K562 (cell line): ENCODE results near the gene FRMD4A. TPM values are rescaled to one million over a fixed set of nuclear protein-coding genes. Genes with fewer than 3 reads are reported as not detected.

ENCODE experiments used
- ATAC-seq: fragments of 200-7000 bp; cut with Tn5 transposase; 3 replicates; pipeline ENCODE4 v1.9.1; 2020; ENCODE audit warnings: moderate library complexity
- BruUV-seq: library from RNA; stranded (reverse); fragments of 400-500 nt; replicated peaks from 2 replicates; lab custom pipeline; 2021; lab: Mats Ljungman, UMichigan
- CTCF ChIA-PET: fragments of 300-600 bp; formaldehyde crosslinking; extraction: SDS; loops from one replicate; lab custom pipeline; 2021; ENCODE audit warnings: low intra/inter-chr PET ratio; lab: Yijun Ruan, JAX
- POLR2A ChIA-PET: fragments of 300-600, 350-650 bp; sonication (Branson Sonifier 250); formaldehyde crosslinking; extraction: SDS; loops from one replicate; lab custom pipeline; 2021; ENCODE audit warnings: antibody characterized with exemption, inconsistent platforms; lab: Yijun Ruan, JAX
- DNase-seq, 4 experiments: peaks; one replicate each; pipeline versions ENCODE4 v3.0.0 to v3.0.0-alpha.2; 2011 to 2018; ENCODE audit warnings: low spot score in 3 of 4, mixed read lengths in 3 of 4; ENCODE audit errors: extremely low read depth in 1 of 4
- FAIRE-seq: peaks from 2 replicates; lab custom pipeline; 2011; peaks lifted over from hg19 to GRCh38; lab: Jason Lieb, UNC
- H2AFZ ChIP-seq: 2 replicates; pipeline ENCODE4 v1.6.0; 2011; ENCODE audit warnings: low read depth, low read length, control low read depth, inconsistent platforms
- H3K27ac ChIP-seq: fragments of 200-600 bp; 3 replicates; pipeline ENCODE4 v1.8.0; 2011; ENCODE audit warnings: low read depth, mild to moderate bottlenecking, control low read depth, inconsistent platforms, low read length, moderate library complexity, mixed read lengths; ENCODE audit errors: extremely low read depth
- H3K27me3 ChIP-seq, 2 experiments: fragments of 300-600 bp in 1 of 2; 2 replicates in 1 of 2; 3 replicates in 1 of 2; pipeline versions ENCODE4 v1.6.0 to v1.8.0; 2011; ENCODE audit warnings: inconsistent platforms in 2 of 2, low read length in 2 of 2, mild to moderate bottlenecking in 1 of 2, mixed read lengths in 1 of 2, moderate library complexity in 1 of 2; ENCODE audit not compliant: control insufficient read depth in 2 of 2, insufficient read depth in 2 of 2
- H3K36me3 ChIP-seq: fragments of 300-600 bp; 3 replicates; pipeline ENCODE4 v1.8.0; 2011; ENCODE audit warnings: mild to moderate bottlenecking, low read length, inconsistent platforms; ENCODE audit not compliant: control insufficient read depth, insufficient read depth
- H3K4me1 ChIP-seq, 2 experiments: fragments of 200-600 bp in 1 of 2; replicated peaks in 1 of 2; 2 replicates in 1 of 2; 3 replicates in 1 of 2; pipeline versions ENCODE4 v1.5.1 to v1.8.0; 2011; ENCODE audit warnings: inconsistent platforms in 2 of 2, low read length in 2 of 2, mild to moderate bottlenecking in 1 of 2, mixed read lengths in 1 of 2, moderate library complexity in 1 of 2; ENCODE audit not compliant: control insufficient read depth in 2 of 2, insufficient read depth in 2 of 2
- H3K4me2 ChIP-seq: 2 replicates; pipeline ENCODE4 v1.6.1; 2011; ENCODE audit warnings: low read length, control low read depth, inconsistent platforms, mixed read lengths; ENCODE audit not compliant: insufficient read depth
- H3K4me3 ChIP-seq: fragments of 200-600 bp; sonication (generic), shearing (Covaris generic); 2 replicates; pipeline ENCODE4 v1.5.1; 2016; ENCODE audit warnings: control low read depth, inconsistent platforms
- H3K79me2 ChIP-seq: fragments of 200-600 bp; 3 replicates; pipeline ENCODE4 v1.8.0; 2011; ENCODE audit warnings: low read length, inconsistent platforms; ENCODE audit not compliant: control insufficient read depth, insufficient read depth
- H3K9ac ChIP-seq, 2 experiments: 2 replicates each; pipeline versions ENCODE4 v1.6.0 to v1.6.1; 2011; ENCODE audit warnings: low read depth in 2 of 2, low read length in 2 of 2, control low read depth in 1 of 2, inconsistent platforms in 1 of 2, mild to moderate bottlenecking in 1 of 2, mixed read lengths in 1 of 2; ENCODE audit not compliant: insufficient read depth in 1 of 2
- H3K9me1 ChIP-seq: one replicate; pipeline ENCODE4 v1.6.0; 2011; ENCODE audit warnings: inconsistent platforms, mild to moderate bottlenecking, low read length, moderate library complexity; ENCODE audit not compliant: control insufficient read depth, insufficient read depth
- H3K9me3 ChIP-seq: replicated peaks from 2 replicates; pipeline ENCODE4 v1.5.1; 2011; ENCODE audit warnings: low read depth, low read length, inconsistent platforms; ENCODE audit not compliant: control insufficient read depth, insufficient read depth
- H4K20me1 ChIP-seq: replicated peaks from 2 replicates; pipeline ENCODE4 v1.6.1; 2011; ENCODE audit warnings: low read length, inconsistent platforms, mixed read lengths; ENCODE audit not compliant: control insufficient read depth, insufficient read depth
- HNRNPL ChIP-seq: fragments of 200-400 bp; formaldehyde crosslinking; IDR thresholded peaks from 2 replicates; pipeline ENCODE4 v1.6.1; 2017; ENCODE audit warnings: low read depth, mild to moderate bottlenecking, low read length
- RFX7 ChIP-seq: fragments of 250-450 bp; sonication (Bioruptor Pico); IDR thresholded peaks from 2 replicates; pipeline ENCODE4 v1.5.1; 2021; ENCODE audit warnings: mild to moderate bottlenecking
- ZNF584 ChIP-seq: fragments of 200-800 bp; sonication (Bioruptor generic); IDR thresholded peaks from 2 replicates; pipeline ENCODE4 v1.6.1; 2016; ENCODE audit warnings: low read depth, mild to moderate bottlenecking, missing genetic modification characterization, missing compliant biosample characterization
- WGBS: fragments of 100-300 bp; shearing (Covaris generic); methylation state at CpG from one replicate; pipeline ENCODE4 v1.1.6; 2016; ENCODE audit warnings: low coverage, mixed read lengths; ENCODE audit not compliant: insufficient coverage; ENCODE audit errors: missing lambda C conversion rate; 5-methylcytosine and 5-hydroxymethylcytosine counted together
- in situ Hi-C: fragments of 300-500 bp; cut with MboI; formaldehyde crosslinking; loops from 4 replicates; pipeline ENCODE4 v1.15.0; 2018; ENCODE audit warnings: inconsistent platforms, mixed read lengths
- intact Hi-C: fragments of 100-400 bp; cut with micrococcal nuclease; formaldehyde crosslinking; loops from 2 replicates; pipeline ENCODE4 v1.14.2; 2022
- polyA plus RNA-seq, 8 experiments: library from polyadenylated mRNA; depleted of rRNA in 4 of 8; stranded (reverse) in 5 of 8; unstranded in 3 of 8; fragments of >200 nt; fragmentation: Nextera tagmentation in 2 of 8; fragmentation: Illumina TruSeq in 1 of 8; extraction: Ambion mirVana in 2 of 8; extraction: Trizol in 1 of 8; gene quantifications; 2 replicates each; pipeline versions ENCODE4 v1.2.1 to v1.2.3, GENCODE V29; 2011 to 2014; ENCODE audit warnings: inconsistent platforms in 1 of 8, missing spikeins in 1 of 8
- total RNA-seq, 7 experiments: library from RNA; depleted of rRNA in 6 of 7; stranded (reverse); fragments of >200 nt in 6 of 7; fragmentation: Illumina TruSeq in 2 of 7; extraction: Trizol in 2 of 7; gene quantifications; 2 replicates each; pipeline versions ENCODE4 v1.2.1 to v1.2.3, GENCODE V29; 2011 to 2021; ENCODE audit warnings: low replicate concordance in 1 of 7
- TF ChIP-seq, protein P1 (sequence below): IDR thresholded peaks from 2 replicates; pipeline ENCODE4 v1.6.1; 2012; ENCODE audit warnings: low read depth, low read length, improper control_type of control experiment, borderline replicate concordance
- TF ChIP-seq, protein P2 (sequence below): sonication (generic); formaldehyde crosslinking; IDR thresholded peaks from 2 replicates; pipeline ENCODE4 v1.8.0; 2022; ENCODE audit warnings: mild to moderate bottlenecking, low read depth, missing genetic modification reagents

FRMD4A gene
- total and polyA plus RNA-seq, 9 of the 15 experiments (the other 6 are each of a cell fraction or from before 2014, with no cell fraction given), result 0.80 to 5.2 (median 3.0) TPM

DNA sequence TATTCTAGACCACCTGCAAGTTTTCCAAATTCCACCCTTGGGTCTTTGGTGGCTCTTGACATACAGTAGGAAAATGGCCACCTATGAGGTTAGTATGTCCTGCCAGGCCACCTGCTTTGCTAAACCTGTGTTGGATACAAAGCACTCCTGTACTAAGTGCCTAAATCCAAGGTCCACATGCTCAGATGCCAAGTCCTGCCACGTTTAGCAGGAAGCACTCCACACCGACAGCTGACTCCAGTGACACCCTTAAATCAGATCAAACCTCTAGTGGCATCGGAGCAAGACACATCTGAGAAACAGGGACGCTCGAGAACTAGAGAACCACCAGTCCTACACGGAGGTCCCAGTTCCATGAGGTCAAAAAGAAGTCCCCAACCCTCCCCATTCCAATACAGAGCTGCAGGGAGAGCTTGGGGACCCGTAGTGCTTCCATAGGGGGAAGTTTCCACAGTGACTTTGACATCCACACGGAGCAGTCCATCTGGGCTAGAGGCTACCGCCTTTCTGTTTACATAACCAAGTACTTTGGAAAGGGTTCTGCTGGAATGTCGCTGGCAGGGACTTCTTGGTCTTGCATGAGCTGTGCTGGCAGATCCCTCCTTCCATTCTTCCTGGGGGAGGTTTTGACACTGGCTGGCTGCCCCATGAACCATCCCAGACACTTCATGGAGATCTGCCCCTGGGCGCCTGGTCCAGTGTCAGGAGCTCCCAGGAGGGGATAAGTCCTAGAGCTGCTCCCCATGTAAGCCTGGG, 453.4 kb downstream of the FRMD4A start:
- ATAC-seq, result no peak
- no peak overlapping the region for H3K27ac ChIP-seq
- no peaks in the 10 kb centered on the region for H3K4me1 ChIP-seq
- H3K4me3 ChIP-seq, result no peak overlapping the region
- H2AFZ ChIP-seq, result no peak overlapping the region
- BruUV-seq, result no TSS peak
- no peak for FAIRE-seq
- H3K9me1 ChIP-seq, result no peaks in the 10 kb centered on the region
- peaks cover 8 to 23% of the 10 kb centered on the region in 2 experiments; a peak in 4 of 5 replicates for H3K27me3 ChIP-seq
- intact Hi-C loops, result no loop called here
- CTCF ChIA-PET, result no interaction called here
- WGBS, result 1% methylated on average over 11 of the region's 11 CpGs
- H3K4me2 ChIP-seq, result no peak overlapping the region
- H3K9me3 ChIP-seq, result no peaks in the 10 kb centered on the region
- POLR2A ChIA-PET, result interaction anchor here (1.2 kb wide), 1 partner anchor 12 kb away, joined by 3 read pairs; no protein-coding TSS in a partner anchor
- H3K79me2 ChIP-seq, result no peaks in the 10 kb centered on the region
- H4K20me1 ChIP-seq, result no peaks in the 10 kb centered on the region; the same call in 1 of the 2 replicates
- no peaks in the 10 kb centered on the region for H3K36me3 ChIP-seq
- H3K9ac ChIP-seq, result no peak overlapping the region
- no peak for TF ChIP-seq ZNF584 (CRISPR knock-in tag)
- TF ChIP-seq RFX7 (CRISPR knock-in tag), result no peak
- no peak for TF ChIP-seq HNRNPL
- TF ChIP-seq, protein P1, sequence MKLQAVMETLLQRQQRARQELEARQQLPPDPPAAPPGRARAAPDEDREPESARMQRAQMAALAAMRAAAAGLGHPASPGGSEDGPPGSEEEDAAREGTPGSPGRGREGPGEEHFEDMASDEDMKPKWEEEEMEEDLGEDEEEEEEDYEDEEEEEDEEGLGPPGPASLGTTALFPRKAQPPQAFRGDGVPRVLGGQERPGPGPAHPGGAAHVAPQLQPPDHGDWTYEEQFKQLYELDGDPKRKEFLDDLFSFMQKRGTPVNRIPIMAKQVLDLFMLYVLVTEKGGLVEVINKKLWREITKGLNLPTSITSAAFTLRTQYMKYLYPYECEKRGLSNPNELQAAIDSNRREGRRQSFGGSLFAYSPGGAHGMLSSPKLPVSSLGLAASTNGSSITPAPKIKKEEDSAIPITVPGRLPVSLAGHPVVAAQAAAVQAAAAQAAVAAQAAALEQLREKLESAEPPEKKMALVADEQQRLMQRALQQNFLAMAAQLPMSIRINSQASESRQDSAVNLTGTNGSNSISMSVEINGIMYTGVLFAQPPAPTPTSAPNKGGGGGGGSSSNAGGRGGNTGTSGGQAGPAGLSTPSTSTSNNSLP, result no peak
- TF ChIP-seq, protein P2, sequence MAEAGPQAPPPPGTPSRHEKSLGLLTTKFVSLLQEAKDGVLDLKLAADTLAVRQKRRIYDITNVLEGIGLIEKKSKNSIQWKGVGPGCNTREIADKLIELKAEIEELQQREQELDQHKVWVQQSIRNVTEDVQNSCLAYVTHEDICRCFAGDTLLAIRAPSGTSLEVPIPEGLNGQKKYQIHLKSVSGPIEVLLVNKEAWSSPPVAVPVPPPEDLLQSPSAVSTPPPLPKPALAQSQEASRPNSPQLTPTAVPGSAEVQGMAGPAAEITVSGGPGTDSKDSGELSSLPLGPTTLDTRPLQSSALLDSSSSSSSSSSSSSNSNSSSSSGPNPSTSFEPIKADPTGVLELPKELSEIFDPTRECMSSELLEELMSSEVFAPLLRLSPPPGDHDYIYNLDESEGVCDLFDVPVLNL (CRISPR knock-in tag), result no peak
- TF ChIP-seq, all 486 proteins: peak for 0
- DNase-seq, result no peak
- in situ Hi-C loops, result no loop called here
